ENCODE measurements around the gene DENR.
"Not testable (repeated sequence)": the region's sequence is repeated elsewhere in the genome, so short reads cannot be mapped to it uniquely, and the experiment has no call there.

DENR gene

GRCh38 chr12:122752464-122753318, at the start of gene DENR:
Gene DENR, plus strand, starts transcription at chr12:122752824. Its CDS starts 878 bp downstream, at chr12:122753702.
- peak; percentile 99 for DNase-seq

DNA sequence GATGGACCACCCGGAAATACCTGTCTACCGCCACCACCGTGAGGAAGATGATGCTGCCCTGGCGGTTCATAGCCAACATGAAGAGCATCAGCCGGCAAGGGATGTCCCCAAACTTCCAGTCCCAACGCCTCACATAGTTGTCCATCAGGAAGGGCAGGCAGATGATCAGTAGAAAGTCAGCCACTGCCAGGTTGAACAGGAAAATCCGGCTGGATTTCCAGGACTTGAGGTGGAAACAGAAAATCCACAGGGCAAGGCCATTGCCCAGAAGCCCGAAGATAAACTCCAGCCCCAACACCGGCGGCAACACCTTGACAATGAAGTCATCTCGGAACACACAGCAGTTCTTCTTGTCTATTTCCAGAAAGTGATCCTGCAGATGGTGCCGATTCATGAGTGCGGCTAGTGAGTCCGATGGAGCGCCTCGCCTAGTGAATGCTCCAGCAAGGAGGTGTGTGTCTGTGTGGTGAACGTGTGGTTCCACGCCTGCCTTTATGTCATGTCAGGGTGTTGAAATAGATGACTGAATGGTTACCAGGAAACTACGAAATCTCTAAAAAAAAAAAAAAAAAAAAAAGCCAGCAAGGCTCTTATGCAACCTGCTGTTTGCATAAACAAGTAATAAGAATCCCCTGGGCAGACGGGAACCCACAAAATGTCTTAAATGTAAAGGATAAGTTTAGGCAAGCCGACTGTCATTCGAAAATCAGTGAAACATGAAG, 49.6 kb upstream of the DENR start, which contains the start of gene HCAR2:
Gene HCAR2, minus strand, starts transcription at position 468 of the 722 bp plus-strand sequence. Its CDS starts 74 bp downstream, at position 394.
- not testable (repeated sequence) for DNase-seq

GRCh38 chr12:122703841-122704240, 48.8 kb upstream of the DENR start:
- DNase-seq = not testable (repeated sequence)

GRCh38 chr12:122709287-122709686, 43.3 kb upstream of the DENR start:
- DNase-seq = not testable (repeated sequence)

DNA sequence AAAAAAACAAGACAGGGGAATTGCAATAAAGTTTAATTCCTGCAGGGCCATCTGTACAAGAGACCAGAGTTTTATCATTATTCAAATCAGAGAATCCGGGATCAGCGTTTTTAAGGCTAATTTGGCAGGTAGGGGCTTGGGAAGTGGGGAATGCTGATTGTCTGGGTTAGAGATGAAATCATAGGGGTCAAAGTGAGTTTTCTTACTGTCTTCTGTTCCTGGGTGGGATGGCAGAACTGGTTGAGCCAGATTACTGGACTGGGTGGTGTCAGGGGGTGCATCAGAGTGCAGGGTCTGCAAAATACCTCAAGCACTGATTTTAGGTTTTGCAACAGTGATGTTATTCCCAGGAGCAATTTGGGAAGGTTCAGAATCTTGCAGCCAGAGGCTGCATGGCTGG, 42.3 kb upstream of the DENR start:
- not testable (repeated sequence) for DNase-seq

DNA sequence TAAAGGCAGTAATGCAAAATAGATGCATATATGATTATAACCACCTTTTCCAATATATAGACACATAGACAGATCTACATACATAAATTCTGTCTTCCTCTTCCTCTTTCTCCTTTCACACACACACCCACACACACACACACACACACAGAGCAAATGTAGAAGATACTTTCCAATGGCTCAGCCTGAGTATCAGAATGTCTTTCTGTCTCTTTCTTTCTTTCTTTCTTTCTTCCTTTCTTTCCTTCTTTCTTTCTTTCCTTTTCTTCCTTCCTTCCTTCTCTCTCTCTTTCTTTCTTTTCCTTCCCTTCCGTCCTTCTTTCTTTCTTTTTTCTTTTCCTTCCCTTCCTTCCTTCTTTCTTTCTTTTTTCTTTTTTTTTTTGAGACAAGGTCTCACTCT, 41.4 kb upstream of the DENR start:
- DNase-seq = not testable (repeated sequence)

GRCh38 chr12:122713491-122714188, 39.0 kb upstream of the DENR start:
- not testable (repeated sequence) for DNase-seq

DNA sequence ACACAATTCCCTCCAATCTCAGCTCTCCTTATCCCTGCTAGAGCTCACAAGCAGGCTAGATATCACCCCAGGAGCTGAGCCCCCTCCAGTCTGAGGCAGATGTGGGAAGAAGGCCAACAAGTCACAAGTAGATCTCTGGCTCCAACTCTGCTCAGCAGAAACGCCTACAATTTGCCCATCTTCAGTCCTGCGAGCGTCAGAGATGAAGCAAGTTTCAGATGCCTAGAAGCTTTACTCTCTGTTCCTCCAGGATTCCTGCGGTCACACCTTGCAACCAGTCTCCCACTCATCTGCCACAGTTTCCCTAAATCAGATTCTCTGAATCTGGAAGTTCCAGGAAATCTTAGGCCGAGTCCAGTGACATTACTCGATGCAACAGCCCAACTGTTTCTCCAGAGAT, 37.4 kb upstream of the DENR start:
- DNase-seq = not testable (repeated sequence)

GRCh38 chr12:122716658-122717057, 36.0 kb upstream of the DENR start, which contains the start of gene HCAR3:
Gene HCAR3, minus strand, starts transcription at chr12:122716811. Its CDS starts 74 bp downstream, at chr12:122716737.
- not testable (repeated sequence) for DNase-seq

DNA sequence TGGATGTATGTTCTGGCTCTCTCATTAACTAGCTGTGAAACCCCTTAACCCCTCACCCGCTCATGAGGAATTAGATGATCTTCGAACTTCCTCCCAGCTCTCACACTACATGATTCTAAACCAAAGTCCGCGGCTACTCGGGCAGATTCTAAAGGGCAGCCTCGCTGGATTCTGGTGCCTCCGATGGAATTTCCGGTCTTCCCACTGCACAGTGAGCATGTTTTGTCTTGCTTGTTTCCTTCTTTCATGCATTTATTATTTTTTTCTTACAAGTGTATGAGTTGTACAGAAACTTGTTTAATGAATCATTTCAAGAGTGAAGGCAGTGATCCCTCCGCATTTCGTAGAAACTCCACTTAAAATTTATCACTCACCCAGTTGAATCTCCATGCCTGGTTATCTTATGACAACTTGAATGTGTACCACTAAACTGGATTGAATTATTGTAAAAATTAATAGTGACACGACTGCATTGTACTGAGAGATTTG, 31.5 kb upstream of the DENR start:
- DNase-seq = no peak

GRCh38 chr12:122722387-122722786, 30.2 kb upstream of the DENR start:
- no peak for DNase-seq

DNA sequence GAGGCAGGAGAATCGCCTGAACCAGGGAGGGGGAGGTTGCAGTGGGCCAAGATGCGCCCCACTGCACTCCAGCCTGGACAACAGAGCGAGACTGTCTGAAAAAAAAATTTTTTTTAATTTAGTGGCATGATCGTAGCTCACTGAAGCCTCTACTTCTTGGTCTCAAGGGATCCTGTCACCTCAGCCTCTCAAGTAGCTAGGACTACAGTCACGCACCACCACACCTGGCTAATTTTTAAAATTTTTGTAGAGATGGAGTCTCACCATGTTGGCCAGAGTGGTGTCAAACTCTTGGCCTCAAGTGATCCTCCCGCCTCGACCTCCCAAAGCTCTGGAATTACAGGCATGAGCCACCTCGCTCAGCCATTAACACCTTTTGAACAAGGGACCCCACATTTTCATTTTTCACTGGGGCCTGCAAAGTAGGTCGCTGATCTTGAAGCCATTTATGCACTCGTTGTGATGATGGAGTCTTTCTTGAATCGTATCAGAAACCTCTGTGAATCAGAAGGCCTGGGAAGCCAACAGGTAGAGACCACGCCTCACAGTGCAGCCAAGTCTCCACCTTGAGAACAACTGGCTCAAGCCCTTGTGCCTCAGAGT, 27.9 kb upstream of the DENR start:
- DNase-seq = no peak

GRCh38 chr12:122725452-122726079, 27.1 kb upstream of the DENR start:
- no peak for DNase-seq

- DNase-seq = no peak
These were observed 26.5 kb upstream of the DENR start for GRCh38 chr12:122726080-122726558.

GRCh38 chr12:122729583-122730214, 22.9 kb upstream of the DENR start:
- DNase-seq = no peak

- DNase-seq = no peak
These were observed 22.2 kb upstream of the DENR start, which contains the start of gene HCAR1 for GRCh38 chr12:122730215-122731014. Gene HCAR1, minus strand, starts transcription at chr12:122730844. Its CDS starts 505 bp downstream, at chr12:122730339.

DNA sequence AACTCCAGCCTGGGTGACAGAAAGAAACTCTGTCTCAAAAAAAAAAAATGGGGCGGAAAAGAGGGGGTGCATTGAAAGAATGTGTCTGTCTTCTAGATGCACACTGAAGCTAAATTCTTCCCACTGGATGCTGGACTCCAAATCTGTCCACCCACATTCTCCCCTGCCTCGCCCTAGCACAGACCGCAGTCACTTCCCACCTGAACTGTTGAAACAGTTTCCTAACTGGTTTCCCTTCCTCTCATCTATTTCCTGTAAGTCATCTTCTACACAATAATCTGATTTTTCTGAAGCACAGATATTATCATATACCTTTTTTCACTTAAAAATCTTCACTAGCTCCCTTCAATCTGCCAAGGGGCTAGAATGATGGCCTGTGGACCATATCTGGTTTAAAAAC, 20.5 kb upstream of the DENR start:
- DNase-seq = no peak

DNA sequence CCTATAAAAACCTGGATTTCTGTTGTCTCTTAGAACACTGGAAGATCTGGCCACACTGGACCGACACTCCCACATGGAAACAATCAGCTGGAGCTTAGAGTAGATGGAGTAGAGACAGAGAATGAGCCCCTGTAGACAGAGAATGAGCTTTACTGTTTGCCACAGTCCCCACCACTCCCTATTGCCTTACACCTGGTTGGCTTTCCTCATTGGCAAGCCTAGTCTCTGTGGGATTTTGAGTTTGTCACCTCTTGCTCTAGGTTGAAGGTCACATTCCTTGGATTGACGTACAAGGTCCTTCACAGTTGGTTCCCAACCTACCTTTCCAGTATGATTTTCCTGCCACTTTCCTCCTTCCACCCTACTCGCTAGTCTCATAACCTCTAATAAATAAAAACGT, 20.0 kb upstream of the DENR start:
- DNase-seq = no peak

DNA sequence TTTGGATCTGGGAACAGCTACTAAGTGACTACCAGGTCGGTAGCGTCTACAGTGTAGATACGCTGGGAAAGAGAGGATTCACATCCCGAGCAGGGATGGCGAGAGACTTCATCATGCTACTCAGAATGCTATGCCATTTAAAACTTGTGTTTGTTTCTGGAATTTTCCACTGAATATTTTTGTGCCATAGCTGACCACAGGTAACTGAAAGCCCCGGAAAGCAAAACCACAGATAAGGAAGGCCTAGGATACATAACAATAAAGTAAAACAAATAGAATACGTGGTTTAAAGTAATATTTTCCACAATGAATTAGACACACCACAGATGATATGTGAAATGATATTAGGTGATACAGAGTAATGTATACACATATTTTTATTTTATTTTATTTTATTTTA, 14.1 kb upstream of the DENR start:
- DNase-seq = no peak

DNA sequence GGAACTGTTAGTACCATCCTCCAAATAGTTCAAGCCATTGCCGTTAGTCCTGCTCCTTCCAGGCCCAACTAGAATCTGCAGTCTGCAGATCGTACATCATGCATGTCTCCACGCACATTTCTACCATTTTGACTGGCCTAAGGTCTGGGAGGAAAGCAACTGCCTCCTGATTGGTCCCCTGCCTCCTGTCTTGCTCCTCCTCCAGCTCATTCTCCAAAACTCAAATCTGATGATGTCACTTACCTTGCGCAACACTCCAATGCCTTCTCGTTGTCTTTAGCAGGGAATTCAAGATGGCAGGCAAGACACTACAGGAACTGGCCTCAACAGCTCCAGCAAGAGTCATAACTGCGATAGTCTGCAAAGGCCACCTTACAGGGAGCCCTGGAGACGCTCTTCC, 12.3 kb upstream of the DENR start:
- no peak for DNase-seq
